H9 (cell line): ENCODE measurements around the gene SMIM1. TPM values are rescaled to one million over a fixed set of nuclear protein-coding genes. Genes with fewer than 3 reads are reported as not detected.

Source experiments
- DNase-seq: peaks from one replicate; pipeline ENCODE4 v3.0.0-alpha.2; 2017
- H2AFZ ChIP-seq: one replicate; pipeline ENCODE4 v1.6.1; 2013; ENCODE audit warnings: mild to moderate bottlenecking, low read length, control low read depth, moderate library complexity
- H2AK5ac ChIP-seq: 2 replicates; pipeline ENCODE4 v1.6.1; 2013; ENCODE audit warnings: low read length, control low read depth, mixed read lengths; ENCODE audit not compliant: insufficient read length
- H2BK120ac ChIP-seq: one replicate; pipeline ENCODE4 v1.6.1; 2013; ENCODE audit warnings: low read depth, mild to moderate bottlenecking, low read length, control low read depth, inconsistent platforms; ENCODE audit not compliant: poor library complexity, severe bottlenecking
- H2BK12ac ChIP-seq: 2 replicates; pipeline ENCODE4 v1.6.1; 2013; ENCODE audit warnings: low read length, control low read depth, mixed read lengths, low read depth; ENCODE audit not compliant: insufficient read length
- H2BK15ac ChIP-seq: 2 replicates; pipeline ENCODE4 v1.6.1; 2013; ENCODE audit warnings: low read depth, low read length, control low read depth
- H2BK20ac ChIP-seq: one replicate; pipeline ENCODE4 v1.6.1; 2013; ENCODE audit warnings: low read depth, mild to moderate bottlenecking, low read length, control low read depth, inconsistent platforms; ENCODE audit not compliant: poor library complexity, severe bottlenecking
- H2BK5ac ChIP-seq: 2 replicates; pipeline ENCODE4 v1.6.1; 2013; ENCODE audit warnings: low read length, control low read depth, mixed read lengths; ENCODE audit not compliant: insufficient read length
- H3K14ac ChIP-seq: 2 replicates; pipeline ENCODE4 v1.6.1; 2013; ENCODE audit warnings: low read length, control low read depth; ENCODE audit not compliant: insufficient read depth
- H3K18ac ChIP-seq: 2 replicates; pipeline ENCODE4 v1.6.1; 2013; ENCODE audit warnings: low read depth, mild to moderate bottlenecking, mixed read lengths, low read length, control low read depth; ENCODE audit not compliant: insufficient read length
- H3K23ac ChIP-seq: 2 replicates; pipeline ENCODE4 v1.6.1; 2013; ENCODE audit warnings: low read length, control low read depth, mixed read lengths, low read depth; ENCODE audit not compliant: insufficient read length
- H3K23me2 ChIP-seq: 2 replicates; pipeline ENCODE4 v1.6.1; 2013; ENCODE audit warnings: low read depth, mild to moderate bottlenecking, mixed read lengths, low read length, control low read depth; ENCODE audit not compliant: insufficient read length, poor library complexity, severe bottlenecking
- H3K27ac ChIP-seq: 2 replicates; pipeline ENCODE4 v1.5.1; 2013; ENCODE audit warnings: low read length, control low read depth, mixed read lengths, low read depth; ENCODE audit not compliant: insufficient read length
- H3K27me3 ChIP-seq: 2 replicates; pipeline ENCODE4 v1.6.1; 2013; ENCODE audit warnings: low read length, control low read depth, inconsistent platforms; ENCODE audit not compliant: insufficient read depth
- H3K4ac ChIP-seq: 2 replicates; pipeline ENCODE4 v1.6.1; 2013; ENCODE audit warnings: low read depth, mild to moderate bottlenecking, control low read depth, inconsistent platforms, low read length, moderate library complexity
- H3K4me1 ChIP-seq: 2 replicates; pipeline ENCODE4 v1.6.1; 2013; ENCODE audit warnings: low read length, control low read depth, inconsistent platforms; ENCODE audit not compliant: insufficient read depth
- H3K4me2 ChIP-seq: 2 replicates; pipeline ENCODE4 v1.6.1; 2013; ENCODE audit warnings: low read length, control low read depth, mixed read lengths; ENCODE audit not compliant: insufficient read length, insufficient read depth
- H3K56ac ChIP-seq: 2 replicates; pipeline ENCODE4 v1.6.1; 2013; ENCODE audit warnings: low read depth, mild to moderate bottlenecking, mixed read lengths, low read length, control low read depth; ENCODE audit not compliant: insufficient read length
- H3K79me1 ChIP-seq: 2 replicates; pipeline ENCODE4 v1.6.1; 2013; ENCODE audit warnings: low read depth, mild to moderate bottlenecking, moderate library complexity, low read length, control low read depth, inconsistent platforms; ENCODE audit not compliant: insufficient read depth, poor library complexity, severe bottlenecking
- H3K79me2 ChIP-seq: 2 replicates; pipeline ENCODE4 v1.6.1; 2013; ENCODE audit warnings: low read length, control low read depth, inconsistent platforms; ENCODE audit not compliant: insufficient read depth
- H3K9ac ChIP-seq: 2 replicates; pipeline ENCODE4 v1.6.1; 2013; ENCODE audit warnings: low read length, control low read depth, mixed read lengths; ENCODE audit not compliant: insufficient read length; ENCODE audit errors: extremely low read depth
- H3K9me3 ChIP-seq: one replicate; pipeline ENCODE4 v1.6.1; 2013; ENCODE audit warnings: low read depth, low read length, inconsistent platforms; ENCODE audit not compliant: control insufficient read depth
- H3T11ph ChIP-seq: one replicate; pipeline ENCODE4 v1.6.1; 2013; ENCODE audit warnings: mild to moderate bottlenecking, low read length, control low read depth, inconsistent platforms
- H4K20me1 ChIP-seq: one replicate; pipeline ENCODE4 v1.6.1; 2013; ENCODE audit not compliant: control insufficient read depth, insufficient read length, insufficient read depth
- H4K5ac ChIP-seq: 2 replicates; pipeline ENCODE4 v1.6.1; 2013; ENCODE audit warnings: low read depth, mild to moderate bottlenecking, mixed read lengths, low read length, control low read depth; ENCODE audit not compliant: insufficient read length
- H4K8ac ChIP-seq: replicated peaks from 2 replicates; pipeline ENCODE4 v1.6.1; 2013; ENCODE audit warnings: low read length, control low read depth, mixed read lengths, low read depth; ENCODE audit not compliant: insufficient read length
- H4K91ac ChIP-seq: 2 replicates; pipeline ENCODE4 v1.6.1; 2013; ENCODE audit warnings: low read depth, mild to moderate bottlenecking, moderate library complexity, mixed read lengths, low read length, control low read depth; ENCODE audit not compliant: insufficient read length
- H3K27ac Mint-ChIP-seq, 3 experiments: 2 replicates in 2 of 3; 3 replicates in 1 of 3; pipeline ENCODE4 v1.8.0; 2020 to 2021; ENCODE audit warnings: mixed read lengths in 3 of 3, mild to moderate bottlenecking in 1 of 3, moderate library complexity in 1 of 3
- H3K27me3 Mint-ChIP-seq: 2 replicates; pipeline ENCODE4 v1.8.0; 2021; ENCODE audit warnings: low read depth, mild to moderate bottlenecking, moderate library complexity, mixed read lengths
- H3K36me3 Mint-ChIP-seq, 3 experiments: 2 replicates in 2 of 3; 3 replicates in 1 of 3; pipeline ENCODE4 v1.8.0; 2020 to 2021; ENCODE audit warnings: low read depth in 3 of 3, mixed read lengths in 3 of 3; ENCODE audit not compliant: insufficient read depth in 1 of 3
- H3K4me1 Mint-ChIP-seq, 2 experiments: 2 replicates each; pipeline ENCODE4 v1.8.0; 2020; ENCODE audit warnings: mixed read lengths in 2 of 2
- H3K4me3 Mint-ChIP-seq, 2 experiments: 2 replicates in 1 of 2; 3 replicates in 1 of 2; pipeline ENCODE4 v1.8.0; 2020 to 2021; ENCODE audit warnings: mild to moderate bottlenecking in 2 of 2, mixed read lengths in 2 of 2, moderate library complexity in 1 of 2
- H3K9me3 Mint-ChIP-seq, 2 experiments: 2 replicates in 1 of 2; 3 replicates in 1 of 2; pipeline ENCODE4 v1.8.0; 2020; ENCODE audit warnings: mild to moderate bottlenecking in 2 of 2, mixed read lengths in 2 of 2, moderate library complexity in 1 of 2
- CTCF ChIP-seq: fragments of 200-600 bp; sonication (generic); conservative IDR thresholded peaks from 3 replicates; pipeline ENCODE4 v1.8.0; 2021; ENCODE audit warnings: antibody characterized with exemption, mild to moderate bottlenecking
- WGBS: extraction: QIAGEN DNeasy Blood & Tissue Kit; methylation state at CpG from one replicate; pipeline ENCODE4 v1.1.7; 2013; ENCODE audit warnings: missing lambda C conversion rate, low lambda C conversion rate, mixed read lengths; ENCODE audit not compliant: insufficient read length; ENCODE audit errors: extremely low coverage; 5-methylcytosine and 5-hydroxymethylcytosine counted together
- total RNA-seq: library from RNA; stranded (reverse); gene quantifications from 2 replicates; pipeline ENCODE4 v1.2.1, GENCODE V29; 2021

The SMIM1 gene
- total RNA-seq, 1 experiment from 2014 or later: 5.3 TPM

- no peak for TF ChIP-seq CTCF
These were observed 49.7 kb upstream of the SMIM1 start for GRCh38 chr1:3722846-3723245.

More at GRCh38 chr1:3722846-3723245, 49.7 kb upstream of the SMIM1 start:
- Histone ChIP-seq H3K23me2 (no peaks in the 10 kb centered on the region), H4K8ac (no peak overlapping the region), H3K79me2 (no peaks in the 10 kb centered on the region), H3K4me1 (no peaks in the 10 kb centered on the region; the same call in 1 of the 2 replicates), H3K14ac (no peak overlapping the region), H2BK120ac (no peak overlapping the region), H3K23ac (no peak overlapping the region), H4K91ac (no peak overlapping the region), H3K18ac (no peak overlapping the region), H3K4ac (no peak overlapping the region), H2BK5ac (no peak overlapping the region), H2AFZ (no peak overlapping the region), H3K9me3 (no peaks in the 10 kb centered on the region), H3K27ac (no peak overlapping the region), H2BK12ac (no peak overlapping the region), H3K79me1 (no peaks in the 10 kb centered on the region), H3K27me3 (no peaks in the 10 kb centered on the region), H2AK5ac (no peak overlapping the region), H3K56ac (no peak overlapping the region), H4K20me1 (no peaks in the 10 kb centered on the region), H2BK15ac (no peak overlapping the region), H4K5ac (no peak overlapping the region), H3K4me2 (no peak overlapping the region), H3T11ph (no peak overlapping the region), H3K9ac (no peak overlapping the region), H2BK20ac (no peak overlapping the region)
- no peak for DNase-seq
- no peaks in the 10 kb centered on the region for H3K36me3 Mint-ChIP-seq
- H3K4me3 Mint-ChIP-seq: no peak overlapping the region
- H3K27ac Mint-ChIP-seq: no peak overlapping the region
- no peaks in the 10 kb centered on the region for H3K9me3 Mint-ChIP-seq
- H3K27me3 Mint-ChIP-seq: peaks cover 10% of the 10 kb centered on the region
- no CpG with 5 or more reads among the region's 3 CpGs for WGBS
- peaks cover 2 to 9% of the 10 kb centered on the region in 2 experiments; a peak in 3 of 4 replicates for H3K4me1 Mint-ChIP-seq
